Ureter (tissue), 1 donor: ENCODE data around the gene RNF40. TPM values are rescaled to one million over a fixed set of nuclear protein-coding genes. Genes with fewer than 3 reads are reported as not detected.
A peak's percentile ranks its signal among the peaks of the same experiment; 100 is the strongest.

Source experiments
- DNase-seq: peaks from one replicate; pipeline ENCODE4 v3.0.0-alpha.2; 2020; ENCODE audit warnings: low spot score
- total RNA-seq: library from RNA; stranded (reverse); gene quantifications from one replicate; pipeline ENCODE4 v1.2.4, GENCODE V29; 2023
- donor health status: DM: yes; HTN: yes; CAD: no.

RNF40 gene
- 133 TPM for total RNA-seq

DNA sequence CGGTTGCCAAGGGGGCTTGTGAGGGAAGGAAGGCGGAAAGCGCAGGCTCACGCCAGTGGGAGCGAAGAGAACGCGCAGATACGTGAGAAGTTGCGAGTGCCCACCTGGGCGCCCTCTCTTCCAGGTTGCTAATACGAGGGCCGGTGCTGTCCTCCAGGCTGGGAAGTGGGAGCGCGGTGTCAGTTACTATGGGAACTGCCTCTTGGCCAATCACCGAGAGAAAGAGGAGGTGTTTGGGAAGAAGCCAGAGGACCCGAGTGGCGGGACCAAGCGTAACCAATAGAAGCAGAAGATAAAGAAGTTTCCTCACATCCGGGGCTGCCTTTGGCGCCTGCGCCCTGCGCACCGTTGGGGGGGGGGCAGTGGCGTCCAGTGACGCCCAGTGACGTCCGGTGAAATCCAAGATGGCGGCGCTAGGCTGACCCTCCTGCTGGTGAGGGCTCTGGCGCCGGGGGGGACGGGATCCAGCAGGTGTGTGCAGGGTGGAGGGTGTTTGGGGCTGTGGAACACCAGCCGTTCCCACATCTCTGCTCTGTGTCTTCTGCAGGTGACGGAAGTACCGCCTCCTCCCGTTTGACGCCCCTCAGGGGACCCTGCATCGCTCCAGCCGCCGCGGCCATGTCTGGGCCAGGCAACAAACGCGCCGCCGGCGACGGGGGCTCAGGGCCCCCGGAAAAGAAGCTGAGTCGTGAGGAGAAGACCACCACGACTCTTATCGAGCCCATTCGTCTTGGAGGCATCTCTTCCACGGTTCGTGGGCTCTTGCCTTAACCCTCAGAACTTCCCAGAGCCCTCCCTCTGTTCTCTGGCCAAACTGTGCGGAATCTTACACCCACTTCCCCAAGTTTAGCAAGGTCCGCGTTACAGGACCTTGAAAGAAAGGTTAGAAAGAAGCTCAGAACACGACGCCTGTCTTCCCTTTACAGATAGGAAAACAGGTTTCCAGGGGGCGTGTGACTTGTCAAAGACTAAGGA, at the start of gene RNF40, which contains the start of gene CFAP119:
Gene RNF40 (plus strand): TSS at position 395 of the 975 bp plus-strand sequence. CDS start 224 bp downstream, at position 619.
Gene CFAP119 (minus strand): TSS at position 135 of the 975 bp plus-strand sequence. CDS start 314 bp downstream, outside the sequence.
- peak; percentile 98 for DNase-seq

DNA sequence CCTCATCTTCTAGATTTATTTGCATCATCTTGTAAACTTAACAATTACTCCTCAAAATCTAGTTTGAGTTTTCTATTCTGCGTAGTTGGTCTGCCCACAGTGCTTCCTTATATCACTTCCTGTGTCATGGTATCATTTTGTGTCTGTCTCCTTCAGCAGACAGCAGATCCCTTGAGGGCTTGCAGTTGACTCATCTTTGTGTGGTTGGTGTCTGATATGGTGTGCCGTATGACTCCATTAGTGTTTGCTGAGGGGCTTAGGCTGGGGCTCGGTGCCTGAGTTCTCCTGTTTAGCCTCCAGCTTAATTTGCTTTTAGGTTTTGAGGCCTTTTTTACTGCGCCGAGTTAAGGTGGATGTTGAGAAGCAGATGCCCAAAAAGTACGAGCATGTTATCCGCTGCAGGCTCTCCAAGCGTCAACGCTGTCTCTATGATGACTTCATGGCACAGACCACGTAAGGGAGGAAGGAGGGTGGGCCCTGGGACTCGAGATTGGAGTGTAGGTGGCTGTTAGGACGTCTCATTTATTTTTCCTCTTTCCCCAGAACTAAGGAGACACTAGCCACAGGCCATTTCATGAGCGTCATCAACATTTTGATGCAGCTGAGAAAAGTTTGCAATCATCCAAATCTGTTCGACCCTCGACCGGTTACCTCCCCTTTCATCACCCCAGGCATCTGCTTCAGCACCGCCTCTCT, 46.2 kb upstream of the RNF40 start:
- DNase-seq = no peak

- no peak for DNase-seq
Measured at GRCh38 chr16:30720086-30720485, 42.0 kb upstream of the RNF40 start.

GRCh38 chr16:30720694-30721093, 41.4 kb upstream of the RNF40 start:
- DNase-seq = no peak

DNA sequence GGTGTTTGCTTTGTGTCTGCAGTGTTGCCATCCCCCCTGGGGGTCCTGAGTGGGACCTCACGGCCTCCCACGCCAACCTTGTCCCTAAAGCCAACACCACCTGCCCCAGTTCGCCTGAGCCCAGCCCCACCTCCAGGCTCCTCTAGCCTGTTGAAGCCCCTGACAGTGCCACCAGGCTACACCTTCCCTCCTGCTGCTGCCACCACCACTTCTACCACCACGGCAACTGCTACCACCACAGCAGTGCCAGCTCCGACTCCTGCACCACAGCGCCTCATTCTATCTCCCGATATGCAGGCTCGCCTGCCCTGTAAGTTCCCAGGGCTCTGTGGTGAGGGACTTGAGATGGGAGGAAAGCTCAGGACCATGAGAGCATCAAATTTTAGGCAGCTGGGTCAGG, 41.0 kb upstream of the RNF40 start:
- DNase-seq = no peak

GRCh38 chr16:30721606-30722005, 40.5 kb upstream of the RNF40 start:
- DNase-seq = no peak

DNA sequence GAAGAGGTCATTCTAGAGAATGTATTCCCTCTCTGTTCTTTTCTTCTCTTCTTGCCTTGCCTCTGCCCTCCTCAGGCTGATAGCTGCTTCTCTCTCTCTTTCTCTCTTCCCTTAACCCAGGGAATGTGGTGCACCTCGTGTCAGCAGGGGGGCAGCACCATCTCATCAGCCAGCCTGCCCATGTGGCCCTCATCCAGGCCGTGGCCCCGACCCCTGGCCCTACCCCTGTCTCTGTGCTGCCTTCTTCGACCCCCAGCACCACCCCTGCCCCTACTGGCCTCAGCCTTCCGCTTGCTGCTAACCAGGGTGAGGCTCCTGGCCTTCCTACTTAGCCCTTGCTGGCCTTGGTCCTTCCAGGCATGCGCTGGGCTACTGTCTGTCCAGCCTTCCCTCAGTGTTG, 39.7 kb upstream of the RNF40 start:
- no peak for DNase-seq

DNA sequence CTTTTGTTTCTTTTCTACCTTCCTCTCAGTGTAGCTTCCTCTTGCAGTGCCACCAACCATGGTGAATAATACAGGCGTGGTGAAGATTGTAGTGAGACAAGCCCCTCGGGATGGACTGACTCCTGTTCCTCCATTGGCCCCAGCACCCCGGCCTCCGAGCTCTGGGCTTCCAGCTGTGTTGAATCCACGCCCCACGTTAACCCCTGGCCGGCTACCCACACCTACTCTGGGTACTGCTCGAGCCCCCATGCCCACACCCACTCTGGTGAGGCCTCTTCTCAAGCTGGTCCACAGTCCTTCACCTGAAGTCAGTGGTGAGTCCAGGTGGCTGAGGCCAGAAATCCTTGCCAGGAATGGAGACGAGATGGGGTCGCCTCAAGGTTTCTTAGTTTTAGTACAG, 39.2 kb upstream of the RNF40 start:
- DNase-seq = no peak

DNA sequence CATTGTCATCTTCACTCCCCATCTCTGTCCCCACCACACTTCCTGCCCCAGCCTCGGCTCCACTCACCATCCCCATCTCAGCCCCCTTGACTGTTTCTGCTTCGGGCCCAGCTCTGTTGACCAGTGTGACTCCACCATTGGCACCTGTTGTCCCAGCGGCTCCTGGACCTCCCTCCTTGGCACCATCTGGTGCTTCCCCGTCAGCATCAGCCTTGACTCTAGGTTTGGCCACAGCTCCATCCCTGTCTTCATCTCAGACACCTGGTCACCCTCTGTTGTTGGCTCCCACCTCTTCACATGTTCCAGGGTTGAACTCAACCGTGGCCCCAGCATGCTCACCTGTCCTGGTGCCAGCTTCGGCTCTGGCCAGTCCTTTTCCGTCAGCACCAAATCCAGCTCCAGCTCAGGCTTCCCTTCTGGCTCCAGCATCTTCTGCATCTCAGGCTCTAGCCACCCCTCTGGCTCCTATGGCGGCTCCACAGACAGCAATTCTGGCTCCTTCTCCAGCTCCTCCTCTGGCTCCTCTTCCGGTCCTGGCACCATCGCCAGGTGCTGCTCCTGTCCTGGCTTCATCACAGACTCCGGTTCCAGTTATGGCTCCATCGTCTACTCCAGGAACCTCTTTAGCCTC, 38.3 kb upstream of the RNF40 start:
- no peak for DNase-seq

- no peak for DNase-seq
Measured at GRCh38 chr16:30724641-30725417, 37.3 kb upstream of the RNF40 start.

DNA sequence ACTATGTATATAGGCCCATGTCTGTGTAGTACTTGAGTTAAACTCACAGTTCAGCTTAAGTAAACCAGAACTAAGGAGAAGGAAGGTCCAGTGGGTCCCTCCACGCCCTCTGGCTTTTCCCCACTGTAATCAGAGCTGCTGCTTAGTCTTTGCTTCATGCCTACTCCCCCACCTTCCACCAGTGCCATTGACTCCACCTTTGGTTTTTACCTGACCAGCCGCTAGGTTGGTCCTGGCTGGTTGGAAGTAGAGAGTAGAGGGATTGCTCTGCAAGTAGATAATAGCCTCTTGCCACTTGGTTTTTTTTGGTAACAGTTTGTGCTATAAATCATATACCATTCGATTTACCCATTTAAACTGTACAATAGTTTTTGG, 36.7 kb upstream of the RNF40 start:
- DNase-seq = no peak

GRCh38 chr16:30728321-30728720, 33.8 kb upstream of the RNF40 start:
- no peak for DNase-seq

DNA sequence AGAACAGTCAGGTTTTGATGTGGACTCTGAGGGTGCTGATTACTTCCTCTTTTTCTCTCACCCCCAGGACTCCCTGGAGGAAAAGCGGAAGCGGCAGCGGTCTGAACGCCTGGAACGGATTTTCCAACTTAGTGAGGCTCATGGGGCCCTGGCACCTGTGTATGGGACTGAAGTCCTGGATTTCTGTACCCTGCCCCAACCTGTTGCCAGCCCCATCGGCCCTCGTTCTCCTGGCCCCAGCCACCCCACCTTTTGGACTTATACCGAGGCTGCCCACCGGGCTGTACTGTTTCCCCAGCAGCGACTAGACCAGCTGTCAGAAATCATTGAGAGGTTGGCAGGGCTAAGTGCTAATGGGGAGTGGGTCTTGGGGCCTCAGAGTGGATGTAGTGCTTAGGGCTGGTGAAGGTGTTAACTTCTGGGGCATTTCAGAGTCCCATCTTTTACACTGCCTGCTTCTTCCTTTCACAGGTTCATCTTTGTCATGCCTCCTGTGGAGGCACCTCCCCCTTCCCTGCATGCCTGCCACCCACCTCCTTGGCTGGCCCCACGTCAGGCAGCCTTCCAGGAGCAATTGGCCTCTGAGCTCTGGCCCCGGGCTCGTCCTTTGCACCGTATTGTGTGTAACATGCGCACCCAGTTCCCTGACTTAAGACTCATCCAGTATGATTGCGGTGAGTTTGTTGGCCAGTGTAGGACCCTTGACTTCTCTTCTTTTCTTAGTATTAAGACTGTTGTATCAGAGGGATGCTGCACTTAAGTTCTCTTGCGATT, 33.0 kb upstream of the RNF40 start:
- no peak for DNase-seq

DNA sequence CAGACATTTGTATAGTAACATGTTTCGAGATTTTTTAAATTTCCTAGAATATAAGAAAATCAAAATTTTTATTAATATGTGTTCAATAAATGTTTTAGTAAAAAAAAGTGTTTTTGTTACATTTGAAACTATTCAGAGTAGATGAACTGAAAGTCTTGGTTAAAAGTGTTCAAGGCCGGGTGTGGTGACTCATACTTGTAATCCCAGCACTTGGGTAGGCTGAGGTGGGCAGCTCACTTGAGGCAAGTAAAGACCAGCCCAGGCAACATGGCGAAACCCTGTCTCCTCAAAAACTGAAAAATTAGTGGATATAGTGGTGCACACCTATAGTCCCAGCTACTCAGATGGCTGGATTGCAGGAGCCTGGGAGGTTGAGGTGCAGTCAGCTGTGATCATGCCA, 30.7 kb upstream of the RNF40 start:
- no peak for DNase-seq

DNA sequence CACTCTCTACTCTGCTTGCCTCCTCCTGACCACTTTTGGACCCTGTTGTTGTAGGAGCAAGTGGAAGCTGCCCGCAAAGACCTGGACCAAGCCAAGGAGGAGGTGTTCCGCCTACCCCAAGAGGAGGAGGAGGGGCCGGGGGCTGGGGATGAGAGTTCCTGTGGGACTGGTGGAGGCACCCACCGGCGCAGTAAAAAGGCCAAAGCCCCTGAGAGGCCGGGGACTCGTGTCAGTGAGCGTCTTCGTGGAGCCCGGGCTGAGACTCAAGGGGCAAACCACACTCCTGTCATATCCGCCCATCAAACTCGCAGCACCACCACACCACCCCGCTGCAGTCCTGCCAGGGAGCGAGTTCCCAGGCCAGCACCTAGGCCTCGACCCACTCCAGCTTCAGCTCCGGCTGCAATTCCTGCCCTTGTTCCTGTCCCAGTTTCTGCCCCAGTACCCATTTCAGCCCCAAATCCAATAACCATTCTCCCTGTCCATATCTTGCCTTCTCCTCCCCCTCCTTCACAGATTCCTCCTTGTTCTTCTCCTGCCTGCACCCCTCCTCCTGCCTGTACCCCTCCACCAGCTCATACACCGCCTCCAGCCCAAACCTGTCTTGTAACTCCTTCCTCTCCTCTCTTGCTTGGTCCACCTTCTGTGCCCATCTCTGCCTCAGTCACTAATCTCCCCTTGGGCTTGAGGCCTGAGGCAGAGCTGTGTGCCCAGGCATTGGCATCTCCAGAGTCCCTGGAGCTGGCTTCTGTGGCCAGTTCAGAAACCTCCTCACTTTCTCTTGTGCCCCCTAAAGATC, 24.9 kb upstream of the RNF40 start:
- DNase-seq = no peak

GRCh38 chr16:30737794-30738648, 24.1 kb upstream of the RNF40 start:
- DNase-seq = no peak

- no peak for DNase-seq
Measured at GRCh38 chr16:30738984-30739951, 22.9 kb upstream of the RNF40 start.
